DMS114 treated with DMSO at 0.1 percent for 48 hours (cell line): ENCODE results near the gene SUPT20HL2.
"Not testable (repeated sequence)": the region's sequence is repeated elsewhere in the genome, so short reads cannot be mapped to it uniquely, and the experiment has no call there.

ENCODE experiments used
- DNase-seq: peaks from one replicate; lab custom pipeline; 2025; ENCODE audit not compliant: unreplicated experiment; lab: John Stamatoyannopoulos, UW

Gene SUPT20HL2

DNA sequence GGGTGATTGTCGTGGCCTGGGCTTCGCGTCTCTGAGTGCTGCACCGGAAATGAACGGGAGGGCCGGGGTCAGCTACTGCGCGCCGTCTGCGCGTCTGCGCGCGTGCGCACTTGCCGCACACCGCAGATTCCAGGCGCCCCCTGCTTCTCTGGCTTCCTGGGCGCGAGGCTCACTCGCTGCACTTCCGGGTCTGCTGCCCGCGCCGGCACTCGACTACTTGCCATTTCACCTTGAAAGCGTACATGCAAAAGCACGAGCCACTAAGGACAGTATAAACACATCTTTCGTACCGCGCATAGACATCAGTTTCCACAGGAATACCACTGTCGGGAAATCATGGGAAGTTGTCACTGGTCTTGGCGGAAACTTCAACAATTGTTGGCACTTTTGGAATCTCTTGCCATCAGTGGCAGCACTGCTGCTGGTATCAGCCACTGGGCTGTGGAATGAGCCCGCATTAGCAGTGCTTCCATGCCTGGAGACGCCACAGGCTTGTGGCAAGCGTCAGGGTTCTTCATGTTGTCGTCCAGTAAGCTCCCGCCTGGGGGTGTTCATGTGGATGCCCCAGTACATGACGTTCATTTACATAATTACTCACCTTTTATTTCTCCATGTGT, at the start of gene SUPT20HL2:
Gene SUPT20HL2 (minus strand): TSS at position 51 of the 617 bp plus-strand sequence. CDS start 754 bp downstream, outside the sequence.
- no peak for DNase-seq

DNA sequence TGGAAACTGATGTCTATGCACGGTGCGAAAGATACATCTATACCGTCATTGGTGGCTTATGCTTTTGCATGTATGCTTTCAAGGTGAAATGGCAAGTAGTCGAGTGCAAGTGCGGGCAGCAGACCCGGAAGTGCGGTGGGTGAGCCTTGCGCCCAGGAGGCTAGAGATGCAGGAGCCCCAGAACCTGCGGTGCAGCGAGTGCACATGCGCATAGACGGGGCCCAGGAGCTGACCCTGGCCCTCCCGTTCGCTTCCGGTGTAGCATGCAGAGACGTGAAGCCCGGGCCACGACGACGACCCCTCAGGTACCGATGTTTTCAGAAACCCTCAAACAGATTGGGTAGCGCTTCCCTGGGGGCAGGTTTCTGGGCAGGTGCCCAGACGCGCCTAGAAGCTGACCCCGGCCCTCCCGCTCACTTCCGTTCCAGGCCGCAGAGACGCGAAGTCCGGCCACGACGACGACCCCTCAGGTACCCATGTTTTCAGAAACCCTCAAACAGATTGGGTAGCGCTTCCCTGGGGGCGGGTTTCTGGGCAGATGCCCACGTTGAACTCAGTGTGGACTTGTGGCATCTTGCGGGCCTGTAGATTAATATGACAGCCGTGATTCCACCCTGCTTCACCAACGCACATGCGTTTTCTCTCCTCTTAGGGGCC, 48.3 kb upstream of the SUPT20HL2 start:
- not testable (repeated sequence) for DNase-seq

DNA sequence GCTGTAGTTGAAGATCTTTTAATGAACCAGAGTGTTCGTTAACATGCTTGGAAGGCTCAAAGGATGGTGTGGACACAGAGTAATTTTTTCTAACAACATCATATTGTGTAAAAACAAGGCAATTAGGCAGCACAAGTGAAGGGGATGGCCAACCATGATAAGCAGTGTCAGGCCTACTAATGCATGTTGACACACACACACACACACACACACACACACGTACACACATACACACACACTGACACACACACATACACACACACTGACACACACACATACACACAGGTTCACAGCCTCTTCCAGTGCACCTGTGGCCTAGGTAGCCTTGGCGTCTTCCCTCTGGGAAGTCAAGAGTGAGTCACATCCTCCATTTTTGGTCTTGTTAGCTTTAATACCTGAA, 46.4 kb upstream of the SUPT20HL2 start, which contains the start of gene SUPT20HL1:
Gene SUPT20HL1 (plus strand): TSS at position 368 of the 400 bp plus-strand sequence. CDS start 2,122 bp downstream, outside the sequence.
- DNase-seq: no peak

DNA sequence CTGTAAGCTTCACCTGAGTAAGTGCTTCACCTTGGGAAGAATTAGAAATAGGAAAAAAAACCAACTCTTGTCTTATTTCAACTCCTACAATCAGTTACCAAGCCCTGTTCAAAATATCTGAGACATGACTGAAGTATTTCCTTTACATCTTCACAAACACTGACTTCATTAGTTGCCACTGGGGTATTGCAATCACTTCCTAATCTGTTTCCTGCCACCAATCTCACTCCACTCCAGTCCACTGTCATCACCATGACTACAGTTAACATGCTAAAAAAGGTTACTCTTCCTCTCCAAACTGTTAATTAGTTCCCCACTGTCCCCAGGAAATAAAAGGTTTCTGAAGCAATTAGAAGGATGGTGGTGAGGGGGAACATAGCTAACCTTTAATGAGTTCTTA, 43.2 kb upstream of the SUPT20HL2 start:
- no peak for DNase-seq

DNA sequence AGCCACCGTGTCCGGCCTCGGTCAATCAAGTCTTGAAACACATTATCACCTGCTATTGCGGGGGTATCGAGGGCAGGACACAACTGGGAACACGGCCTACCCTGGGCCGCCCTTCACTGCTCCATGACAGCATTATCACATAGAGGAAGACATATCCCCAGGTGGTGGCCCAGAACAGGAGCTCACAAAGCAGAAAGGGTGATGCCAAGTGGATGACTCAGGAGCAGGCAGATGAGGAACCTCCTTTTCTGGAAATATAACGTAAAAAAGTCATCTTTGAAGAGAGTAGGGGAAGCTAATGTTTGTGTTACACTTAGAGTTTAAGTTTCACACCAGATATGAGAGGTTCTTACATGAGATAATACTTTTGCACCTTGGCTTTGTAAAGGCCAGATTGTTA, 41.2 kb upstream of the SUPT20HL2 start:
- no peak for DNase-seq

DNA sequence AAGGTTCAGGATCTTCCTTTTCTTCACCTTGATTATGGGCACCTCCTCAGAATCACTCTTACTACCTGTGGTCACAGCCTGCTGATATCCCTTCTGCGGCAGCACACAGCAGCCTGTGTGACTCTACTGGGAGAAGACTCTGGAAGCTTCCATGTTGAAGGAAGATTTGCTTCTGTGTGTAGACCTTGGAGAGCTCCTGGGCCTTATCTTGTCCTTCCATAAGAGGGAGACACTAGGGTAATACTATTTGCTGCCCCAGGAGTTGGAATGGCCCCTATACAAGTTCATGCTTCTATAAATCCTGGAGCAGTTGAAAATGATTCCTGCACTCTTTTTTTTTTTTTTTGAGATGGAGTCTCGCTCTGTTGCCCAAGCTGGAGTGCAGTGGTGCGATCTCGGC, 36.3 kb upstream of the SUPT20HL2 start:
- no peak for DNase-seq

DNA sequence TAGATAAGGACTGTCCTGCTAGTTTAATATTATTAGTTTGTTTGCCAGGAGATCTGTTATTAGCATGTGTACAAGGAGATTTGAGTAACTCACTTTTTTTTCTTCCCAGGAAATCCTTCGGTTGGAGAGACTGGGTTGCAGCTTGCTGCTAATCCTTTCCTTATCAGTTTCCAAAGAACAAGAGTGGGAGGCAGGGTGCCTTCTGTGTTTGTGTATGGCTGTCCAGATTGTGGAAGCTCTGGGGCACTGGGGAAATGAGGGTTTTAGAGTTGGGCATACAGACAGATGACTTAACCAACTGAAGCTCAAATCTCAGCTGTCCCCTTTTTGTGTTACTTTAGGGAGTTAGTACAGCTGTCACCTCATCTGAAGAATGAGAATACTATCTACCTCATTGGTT, 34.0 kb upstream of the SUPT20HL2 start:
- no peak for DNase-seq

DNA sequence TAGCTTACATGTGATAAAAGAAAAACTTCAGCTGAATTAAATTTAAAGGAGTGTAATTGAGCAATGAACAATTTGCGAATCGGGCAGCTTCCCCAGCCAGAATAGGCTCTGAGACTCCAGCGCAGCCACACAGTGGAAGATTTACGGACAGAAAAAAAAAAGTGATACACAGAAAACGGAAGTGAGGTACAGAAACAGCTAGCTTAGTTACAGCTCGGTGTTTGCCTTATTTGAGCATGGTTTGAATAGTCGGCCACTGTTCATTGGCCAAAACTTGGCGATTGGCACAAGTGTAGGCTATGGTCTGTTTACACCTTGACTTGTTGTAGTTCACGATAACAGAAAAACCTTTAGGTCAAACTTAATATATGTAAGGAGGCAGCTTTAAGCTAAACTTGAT, 29.9 kb upstream of the SUPT20HL2 start:
- no peak for DNase-seq

DNA sequence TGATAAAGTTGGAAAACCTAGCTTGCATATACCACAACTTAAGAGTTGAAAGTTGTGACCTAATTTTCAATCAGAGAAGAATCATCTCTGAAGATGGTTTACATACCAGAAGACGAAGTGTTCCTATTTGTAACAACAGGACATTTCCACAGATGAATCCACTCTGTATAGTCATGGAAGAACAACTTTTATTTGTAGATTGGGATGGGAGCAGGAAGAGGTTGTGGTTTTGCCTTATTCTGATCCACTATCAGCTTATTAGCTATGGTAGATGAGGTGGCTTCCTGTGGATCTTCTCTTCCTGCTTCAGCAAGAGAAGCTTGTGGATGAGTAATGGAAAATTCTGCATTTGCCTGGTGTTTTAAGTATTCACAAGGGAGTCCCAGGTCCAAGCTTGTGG, 27.9 kb upstream of the SUPT20HL2 start:
- DNase-seq: no peak

DNA sequence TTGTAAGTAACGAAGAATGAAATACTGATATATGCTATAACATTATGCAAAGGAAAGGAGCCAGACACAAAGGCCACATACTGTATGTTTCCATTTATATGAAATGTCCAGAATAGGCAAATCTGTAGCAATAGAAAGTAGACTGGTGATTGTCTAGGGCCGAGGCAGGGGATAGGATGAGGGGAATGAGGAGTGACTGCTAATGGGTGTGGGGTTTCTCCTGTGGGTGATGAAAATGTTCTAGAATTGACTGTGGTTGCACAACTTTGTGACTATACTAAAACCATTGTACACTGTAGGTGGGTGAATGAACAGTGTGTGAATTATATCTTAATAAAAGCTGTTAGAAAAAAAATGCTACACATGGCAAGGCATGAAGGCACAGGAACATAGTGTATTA, 26.6 kb upstream of the SUPT20HL2 start:
- DNase-seq: no peak

DNA sequence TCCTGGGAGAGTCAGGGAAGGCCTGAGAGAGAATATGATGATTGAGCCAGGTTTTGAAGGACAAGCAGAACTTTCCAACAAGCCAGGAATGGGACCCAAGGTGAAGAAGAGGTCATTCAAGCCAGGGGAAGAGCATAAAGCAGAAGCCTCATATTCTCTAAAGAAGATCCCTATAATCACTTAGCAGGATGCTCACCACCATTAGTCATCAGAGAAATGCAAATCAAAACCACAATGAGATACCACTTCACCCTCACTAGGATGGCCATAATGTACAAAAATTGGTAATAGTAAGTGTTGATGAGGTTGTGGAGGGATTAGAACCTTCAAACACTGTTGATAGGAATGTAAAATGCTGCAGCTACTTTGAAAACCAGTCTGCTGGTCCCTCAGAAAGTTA, 26.0 kb upstream of the SUPT20HL2 start:
- no peak for DNase-seq

DNA sequence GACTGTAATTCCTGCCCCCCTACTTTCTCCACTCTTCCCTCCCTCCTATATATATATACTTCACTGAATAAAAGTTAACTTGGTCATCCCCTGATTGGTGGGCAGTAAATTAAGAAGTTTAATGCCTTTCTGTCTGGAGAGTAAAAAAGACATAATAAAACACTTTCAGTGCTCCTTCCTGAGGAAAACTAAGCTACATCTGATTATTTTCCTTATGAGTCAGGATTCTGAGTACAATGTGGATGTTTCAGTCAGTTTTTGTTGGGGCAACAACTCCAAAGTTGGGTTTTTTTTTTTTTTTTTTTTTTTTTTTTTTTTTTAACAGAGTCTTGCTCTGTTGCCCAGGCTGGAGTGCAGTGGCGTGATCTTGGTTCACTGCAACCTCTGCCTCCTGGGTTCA, 22.0 kb upstream of the SUPT20HL2 start:
- DNase-seq: no peak

DNA sequence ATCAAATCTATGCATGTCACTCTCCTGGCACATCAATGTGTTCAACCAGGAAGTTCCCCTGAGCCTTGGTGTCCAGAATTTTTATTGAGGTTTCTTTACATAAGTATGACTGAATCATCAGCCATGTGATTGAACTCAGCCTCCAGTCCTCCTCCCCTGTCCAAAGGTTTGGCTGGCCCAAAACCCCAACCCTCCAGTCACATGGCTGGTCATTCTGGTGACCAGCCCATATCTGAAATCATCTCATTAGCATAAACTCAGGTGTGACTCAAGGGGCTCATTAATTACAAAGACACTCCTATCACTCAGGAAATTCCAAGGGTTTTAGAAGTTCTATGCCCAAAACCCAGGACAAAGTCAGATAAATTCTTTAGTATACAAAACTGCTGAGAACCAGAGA, 20.6 kb upstream of the SUPT20HL2 start:
- no peak for DNase-seq

DNA sequence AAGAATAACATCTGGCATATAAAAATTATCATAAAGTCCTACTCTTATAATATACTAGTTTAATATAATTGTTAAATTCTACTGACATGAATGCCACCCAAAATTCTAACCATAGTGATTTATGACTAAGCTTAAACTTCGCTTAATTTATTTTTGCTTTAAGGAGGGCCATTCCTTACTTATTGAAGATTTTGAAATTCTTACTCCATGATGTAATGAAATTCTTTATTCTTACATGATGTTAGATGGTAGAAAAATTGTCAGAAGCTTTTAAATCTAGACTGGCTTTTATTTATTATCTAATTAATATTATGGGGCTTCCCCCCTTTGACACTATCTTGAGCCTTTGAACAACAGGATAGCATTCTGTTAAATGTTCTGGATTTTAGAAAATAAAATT, 19.5 kb upstream of the SUPT20HL2 start:
- no peak for DNase-seq

DNA sequence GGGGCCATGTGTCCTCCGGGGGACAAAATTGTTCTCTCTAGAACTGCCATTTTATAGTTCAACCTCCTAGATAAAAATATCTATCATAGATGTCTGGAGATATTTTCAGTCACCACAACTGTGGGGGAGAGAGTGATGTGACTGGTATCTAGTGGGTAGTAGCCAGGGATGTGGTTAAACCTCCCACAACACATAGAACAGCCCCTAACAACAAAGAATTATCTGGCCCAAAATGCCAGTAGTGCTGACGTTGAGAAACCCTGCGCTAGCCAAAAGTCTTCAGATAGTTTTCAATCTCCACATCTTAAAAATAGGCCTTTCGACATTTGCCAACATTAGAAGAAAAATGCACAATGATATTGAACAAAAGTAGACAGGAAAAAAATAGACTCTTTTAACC, 19.0 kb upstream of the SUPT20HL2 start:
- DNase-seq: no peak

DNA sequence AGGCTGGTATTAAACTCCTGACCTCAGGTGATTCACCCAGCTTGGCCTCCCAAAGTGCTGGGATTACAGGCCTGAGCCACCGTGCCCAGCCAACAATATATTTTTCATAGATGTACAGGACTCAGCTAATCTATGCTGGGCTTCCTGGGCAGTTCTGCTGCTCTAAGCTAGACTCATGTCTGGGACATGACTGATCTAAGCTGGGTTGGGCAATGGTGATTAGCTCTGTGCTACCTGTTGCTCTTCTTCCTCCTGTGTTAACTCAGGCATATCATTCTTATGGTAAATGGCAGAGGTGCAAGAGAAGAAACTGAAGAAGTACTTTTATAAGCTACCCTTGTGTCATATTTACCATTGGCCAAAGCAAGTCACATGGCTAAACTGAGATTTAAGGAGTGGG, 11.4 kb upstream of the SUPT20HL2 start:
- DNase-seq: no peak

DNA sequence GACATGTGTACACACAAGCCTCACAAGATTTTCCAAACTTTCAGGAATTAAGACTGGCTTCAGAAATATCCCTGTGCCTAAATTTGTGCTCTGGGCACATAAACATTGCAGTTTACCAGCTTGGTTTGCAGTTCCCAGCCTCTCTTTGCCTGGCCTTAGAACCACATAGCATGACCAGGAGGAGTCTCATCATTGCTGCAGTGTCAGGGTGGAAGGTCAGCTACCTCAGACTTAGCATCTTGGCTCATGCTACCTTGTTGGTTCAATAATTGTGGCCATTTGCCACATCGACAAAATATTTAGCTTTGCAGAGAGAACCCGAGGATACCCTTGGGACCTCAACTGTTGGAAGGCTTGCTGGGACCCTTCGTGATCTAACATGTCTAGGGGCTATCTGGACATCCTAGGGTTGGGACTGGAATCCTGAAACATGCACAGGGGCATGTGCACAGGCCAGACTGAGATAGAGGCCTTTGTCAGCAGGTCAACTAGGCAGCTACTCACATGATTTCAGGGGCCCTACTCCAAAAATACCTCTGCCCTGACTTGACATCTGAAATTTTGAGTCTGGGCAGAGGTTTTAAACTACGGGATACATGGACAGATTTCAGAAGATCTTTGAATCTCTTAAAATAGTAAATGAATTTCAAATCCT, 8.0 kb upstream of the SUPT20HL2 start:
- DNase-seq: no peak

DNA sequence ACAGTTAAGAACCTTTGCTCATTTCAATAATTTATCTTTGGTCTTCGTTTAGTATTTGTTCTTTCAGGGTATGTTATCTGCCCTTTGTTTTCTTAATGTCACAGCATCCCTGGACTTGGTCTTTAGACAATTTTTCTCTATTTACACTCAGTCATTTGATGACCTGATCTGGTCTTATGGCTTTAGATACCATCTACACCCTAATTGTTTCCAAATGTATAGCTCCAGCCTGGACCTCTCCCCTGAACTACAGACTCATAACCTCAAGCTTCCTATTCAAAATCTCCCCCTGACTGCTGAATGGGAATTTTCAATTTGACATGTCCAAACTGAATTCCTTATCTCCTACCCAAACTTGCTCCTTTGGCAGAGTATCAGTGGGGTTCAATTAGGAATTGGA, 3.7 kb upstream of the SUPT20HL2 start:
- DNase-seq: no peak

DNA sequence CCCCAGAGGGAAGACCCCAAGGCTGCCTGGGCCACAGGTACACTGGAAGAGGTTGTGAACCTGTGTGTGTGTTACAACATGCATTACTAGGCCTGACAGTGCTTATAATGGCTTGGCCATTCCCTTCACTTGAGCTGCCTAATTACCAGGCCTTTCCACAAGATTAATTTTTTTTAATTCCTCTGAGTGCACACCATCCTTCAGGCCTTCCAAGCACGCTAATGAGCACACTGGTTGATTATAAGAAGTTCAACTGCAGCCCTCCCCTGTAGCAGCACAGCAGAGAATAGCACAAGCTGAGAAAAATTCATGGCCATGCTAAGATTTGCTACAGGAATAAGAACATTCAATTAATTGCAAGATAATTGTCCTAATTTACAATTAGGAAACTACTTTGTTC, 2.2 kb upstream of the SUPT20HL2 start:
- no peak for DNase-seq

DNA sequence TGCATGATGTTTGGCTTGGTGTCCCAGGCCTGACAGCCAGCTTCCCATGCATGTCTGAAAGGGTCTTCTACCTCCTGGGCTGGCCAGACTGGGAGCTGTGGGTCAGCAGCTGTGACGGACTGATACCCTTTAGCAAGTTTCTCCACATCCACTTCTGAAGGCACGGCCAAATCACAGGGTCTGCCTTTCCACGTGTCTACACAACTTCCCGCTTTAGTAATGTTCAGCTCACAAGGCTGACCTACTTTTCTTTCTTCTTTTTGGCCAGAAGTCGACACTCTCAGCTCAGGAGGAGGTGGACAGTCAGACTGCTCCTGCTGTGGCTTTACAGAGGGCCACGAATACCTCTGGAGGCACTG, 1.6 kb downstream of the SUPT20HL2 start:
- DNase-seq: not testable (repeated sequence)

DNA sequence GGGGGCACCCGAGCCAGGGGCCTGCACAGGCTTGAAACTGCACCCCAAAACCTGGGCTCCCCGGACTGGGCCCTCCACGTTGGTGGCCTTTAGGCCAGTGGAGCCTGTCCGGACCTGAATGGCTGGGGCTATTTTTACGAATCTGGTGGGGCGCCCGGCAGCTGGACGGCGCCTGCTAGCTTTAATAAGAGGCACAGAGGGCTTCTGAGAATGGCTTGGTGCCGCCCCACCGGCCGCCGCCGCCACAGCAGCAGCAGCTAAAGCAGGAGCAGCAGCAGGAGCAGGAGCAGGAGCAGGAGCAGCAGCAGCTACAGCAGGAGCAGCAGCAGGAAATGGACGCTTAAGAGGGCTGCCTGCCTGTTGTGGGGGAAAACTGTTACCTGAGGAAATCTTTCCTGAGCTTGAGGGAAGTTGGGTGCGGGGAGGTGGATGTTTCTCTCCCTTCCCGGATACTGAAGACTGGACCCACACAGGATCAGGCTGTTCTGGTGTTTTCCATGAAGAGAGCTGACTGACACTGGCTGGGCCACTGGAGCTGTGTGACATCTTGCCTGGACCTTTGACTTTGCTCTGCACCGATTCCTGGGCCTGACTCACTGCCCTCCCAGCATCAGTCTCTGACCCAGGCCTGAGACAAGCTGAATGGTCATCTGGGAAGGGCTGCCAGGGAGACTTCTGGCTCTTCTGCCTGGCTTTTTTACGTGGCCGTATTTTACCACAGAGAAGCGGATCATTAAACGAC, 2.2 kb downstream of the SUPT20HL2 start:
- DNase-seq: not testable (repeated sequence)

DNA sequence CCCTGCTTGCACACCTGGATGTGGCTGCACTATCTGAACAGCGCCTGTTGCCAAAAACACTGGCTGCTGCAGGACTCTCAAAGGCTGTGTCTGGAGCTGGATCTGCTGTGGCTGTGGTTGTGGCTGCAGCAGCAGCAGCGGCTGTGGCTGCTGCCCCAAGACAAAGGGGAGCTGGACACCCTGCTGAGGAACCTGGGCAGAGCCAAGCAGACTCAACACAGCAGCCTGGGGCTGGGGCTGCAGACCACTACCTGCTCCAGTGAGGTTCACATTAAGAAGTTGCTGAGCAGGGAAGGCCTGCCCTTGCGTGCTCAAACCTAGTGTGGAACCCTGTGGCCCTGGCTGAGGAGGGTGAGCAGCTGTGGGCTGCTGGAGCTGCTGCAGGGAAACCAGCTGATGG, 3.0 kb downstream of the SUPT20HL2 start:
- DNase-seq: not testable (repeated sequence)
